ENCODE results near the gene USF2. TPM values are rescaled to one million over a fixed set of nuclear protein-coding genes. Genes with fewer than 3 reads are reported as not detected.
A peak's percentile ranks its signal among the peaks of the same experiment; 100 is the strongest.

The USF2 gene
- total and polyA plus RNA-seq, 2 donors (not counting 1 experiment from before 2014, with no cell fraction given) = 318 to 377 TPM

GRCh38 chr19:35265900-35266519, 2.8 kb upstream of the USF2 start:
- peaks cover 44% of the 10 kb centered on the region for H3K4me1 Mint-ChIP-seq
- Histone ChIP-seq H3K9me3 (ENCODE audit: control extremely low read depth in 1 of 3, control insufficient read depth in 2 of 3, insufficient read depth in 1 of 3, low read length in 2 of 3) (no peaks in the 10 kb centered on the region), H3K79me2 (ENCODE audit: control insufficient read depth, insufficient read depth, low read length) (peaks cover 26% of the 10 kb centered on the region), H3K9ac (ENCODE audit: low read length) (no peak overlapping the region), H3K4me1 (ENCODE audit: control insufficient read depth in 2 of 2, insufficient read depth in 2 of 2, low read length in 2 of 2) (peaks cover 29 to 50% of the 10 kb centered on the region in 2 donors), H4K20me1 (ENCODE audit: control insufficient read depth, insufficient read depth, low read length, poor library complexity, severe bottlenecking) (peaks cover 25% of the 10 kb centered on the region), H3K4me3 (ENCODE audit: control extremely low read depth in 1 of 5, extremely low read depth in 1 of 5, insufficient read depth in 1 of 5, low read depth in 2 of 5, low read length in 4 of 5) (no peak overlapping the region), H3K36me3 (replicated peaks in 1 of 2; ENCODE audit: control extremely low read depth in 1 of 2, control insufficient read depth in 1 of 2, extremely low read depth in 1 of 2, insufficient read depth in 2 of 2, low read length in 1 of 2) (peaks cover 0 to 17% of the 10 kb centered on the region in 2 experiments), H3K27me3 (replicated peaks in 1 of 4; ENCODE audit: control extremely low read depth in 1 of 4, control insufficient read depth in 3 of 4, insufficient read depth in 4 of 4, low read length in 3 of 4) (no peaks in the 10 kb centered on the region), H3K27ac (ENCODE audit: low read length in 2 of 2) (peak overlapping the region in 1 of 2 donors; percentile 51), H2AFZ (ENCODE audit: insufficient read depth, low read depth, low read length, poor library complexity, severe bottlenecking) (no peak overlapping the region), H3K4me2 (replicated peaks; ENCODE audit: low read depth, low read length, poor library complexity, severe bottlenecking) (peak overlapping the region; percentile 95)
- WGBS (ENCODE audit: insufficient coverage) = 75% methylated on average over 7 of the region's 10 CpGs
- peak; percentile 32 for DNase-seq
- TF ChIP-seq EZH2 (IDR thresholded peaks at IDR 0.05; ENCODE audit: borderline replicate concordance, insufficient read depth, low read depth, low read length, poor library complexity, severe bottlenecking) (no peak), CTCF (IDR thresholded peaks at IDR 0.05) (no peak)
- no peak for ATAC-seq (ENCODE audit: low read depth)
- intact Hi-C loops (cut with micrococcal nuclease) = loop anchor here (5.0 kb wide), 1 partner anchor 199 kb away; no protein-coding TSS in a partner anchor
- H3K9me3 Mint-ChIP-seq (ENCODE audit: insufficient read depth) = no peaks in the 10 kb centered on the region
- peak overlapping the region; percentile 91 for H3K27ac Mint-ChIP-seq
- H3K27me3 Mint-ChIP-seq = no peaks in the 10 kb centered on the region
- ChIA-PET CTCF (interaction anchor here (0.8 to 2.2 kb wide), 8 partner anchors 15 to 229 kb away, joined by 3 to 7 read pairs (median 4); no protein-coding TSS in a partner anchor), POLR2A (interaction anchor here (0.7 to 1.1 kb wide), 2 partner anchors 67 to 112 kb away, joined by 3 to 5 read pairs; no protein-coding TSS in a partner anchor)
- H3K4me3 Mint-ChIP-seq = peak overlapping the region; percentile 78

Data from B cell (primary cell).